ENCODE data around the gene KCNIP1. TPM values are rescaled to one million over a fixed set of nuclear protein-coding genes. Genes with fewer than 3 reads are reported as not detected.
A peak's percentile ranks its signal among the peaks of the same experiment; 100 is the strongest.

Gene KCNIP1
- total RNA-seq, 2 donors from 2014 or later, result 0.52 to 0.99 TPM

DNA sequence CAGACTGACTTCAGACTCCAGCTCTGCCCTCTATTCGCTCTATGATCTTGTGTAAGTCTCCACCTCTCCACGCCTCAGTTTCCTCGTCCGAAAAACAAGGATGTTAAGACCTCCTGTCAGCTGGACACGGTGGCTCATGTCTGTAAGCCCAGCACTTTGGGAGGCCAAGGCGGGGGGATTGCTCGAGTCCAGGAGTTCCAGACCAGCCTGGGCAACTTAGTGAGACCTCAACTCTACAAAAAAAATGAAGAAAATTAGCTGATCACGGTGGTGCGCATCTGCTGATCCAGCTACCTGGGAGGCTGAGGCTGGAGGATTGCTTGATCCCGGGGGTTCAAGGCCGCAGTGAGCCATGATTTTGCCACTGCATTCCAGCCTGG lies 243.1 kb downstream of the KCNIP1 start:
- H3K9me3 ChIP-seq, result no peaks in the 10 kb centered on the region
- no peak overlapping the region for H3K4me3 ChIP-seq
- WGBS, 2 donors, result 80 to 84% methylated on average over 11 of the region's 11 CpGs
- TF ChIP-seq, protein P1, sequence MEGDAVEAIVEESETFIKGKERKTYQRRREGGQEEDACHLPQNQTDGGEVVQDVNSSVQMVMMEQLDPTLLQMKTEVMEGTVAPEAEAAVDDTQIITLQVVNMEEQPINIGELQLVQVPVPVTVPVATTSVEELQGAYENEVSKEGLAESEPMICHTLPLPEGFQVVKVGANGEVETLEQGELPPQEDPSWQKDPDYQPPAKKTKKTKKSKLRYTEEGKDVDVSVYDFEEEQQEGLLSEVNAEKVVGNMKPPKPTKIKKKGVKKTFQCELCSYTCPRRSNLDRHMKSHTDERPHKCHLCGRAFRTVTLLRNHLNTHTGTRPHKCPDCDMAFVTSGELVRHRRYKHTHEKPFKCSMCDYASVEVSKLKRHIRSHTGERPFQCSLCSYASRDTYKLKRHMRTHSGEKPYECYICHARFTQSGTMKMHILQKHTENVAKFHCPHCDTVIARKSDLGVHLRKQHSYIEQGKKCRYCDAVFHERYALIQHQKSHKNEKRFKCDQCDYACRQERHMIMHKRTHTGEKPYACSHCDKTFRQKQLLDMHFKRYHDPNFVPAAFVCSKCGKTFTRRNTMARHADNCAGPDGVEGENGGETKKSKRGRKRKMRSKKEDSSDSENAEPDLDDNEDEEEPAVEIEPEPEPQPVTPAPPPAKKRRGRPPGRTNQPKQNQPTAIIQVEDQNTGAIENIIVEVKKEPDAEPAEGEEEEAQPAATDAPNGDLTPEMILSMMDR (IDR thresholded peaks at IDR 0.05), result no peak
- no peak for TF ChIP-seq POLR2A (IDR thresholded peaks at IDR 0.05)
- H3K27me3 ChIP-seq, result no peaks in the 10 kb centered on the region
- H3K27ac ChIP-seq, result peak overlapping the region in 2 of 4 donors; percentile 71 to 87
- H3K4me1 ChIP-seq, result peaks cover 75% of the 10 kb centered on the region
- ATAC-seq (no peak), DNase-seq (no peak)
- H3K36me3 ChIP-seq (replicated peaks in 1 of 2; ENCODE audit: insufficient read depth in 1 of 2, low read depth in 2 of 2), result no peaks in the 10 kb centered on the region
- intact Hi-C loops (cut with DNase I), result loop anchor here (5.0 kb wide), 1 partner anchor 40 kb away; no protein-coding TSS in a partner anchor

DNA sequence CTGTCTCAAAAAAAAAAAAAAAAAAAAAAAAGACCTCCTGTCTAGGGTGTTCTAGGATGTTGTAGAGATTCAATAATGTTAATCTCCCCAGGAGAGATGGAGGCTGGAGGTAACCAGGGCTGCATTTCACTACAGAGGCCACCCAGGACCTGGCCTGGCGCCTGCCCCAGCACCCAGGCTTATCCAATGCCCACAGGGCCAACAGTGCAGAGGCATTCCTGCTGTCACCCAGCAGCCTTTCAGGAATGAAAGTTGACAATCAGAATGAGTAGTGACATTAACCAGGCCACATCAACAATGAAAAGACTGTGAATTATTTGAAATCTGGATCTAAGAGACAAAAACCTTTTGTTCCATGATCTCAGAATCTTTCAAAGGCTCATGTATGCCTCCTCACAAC lies 243.5 kb downstream of the KCNIP1 start:
- DNase-seq, result peak in 2 of 4 donors; percentile 30 to 46
- ATAC-seq, result peak; percentile 40
- TF ChIP-seq POLR2A (IDR thresholded peaks at IDR 0.05), result no peak
- TF ChIP-seq, protein P1 (IDR thresholded peaks at IDR 0.05), result no peak
- H3K9me3 ChIP-seq, result no peaks in the 10 kb centered on the region
- H3K27me3 ChIP-seq, result no peaks in the 10 kb centered on the region
- 56 to 73% methylated on average over 1 of the region's 1 CpG for WGBS, 2 donors
- no peaks in the 10 kb centered on the region for H3K36me3 ChIP-seq (replicated peaks in 1 of 2; ENCODE audit: insufficient read depth in 1 of 2, low read depth in 2 of 2)
- peaks cover 78% of the 10 kb centered on the region for H3K4me1 ChIP-seq
- H3K4me3 ChIP-seq, result no peak overlapping the region
- intact Hi-C loops (cut with DNase I), result loop anchor here (5.0 kb wide), 1 partner anchor 40 kb away; no protein-coding TSS in a partner anchor
- H3K27ac ChIP-seq, result peak overlapping the region in 2 of 4 donors; percentile 71 to 87

DNA sequence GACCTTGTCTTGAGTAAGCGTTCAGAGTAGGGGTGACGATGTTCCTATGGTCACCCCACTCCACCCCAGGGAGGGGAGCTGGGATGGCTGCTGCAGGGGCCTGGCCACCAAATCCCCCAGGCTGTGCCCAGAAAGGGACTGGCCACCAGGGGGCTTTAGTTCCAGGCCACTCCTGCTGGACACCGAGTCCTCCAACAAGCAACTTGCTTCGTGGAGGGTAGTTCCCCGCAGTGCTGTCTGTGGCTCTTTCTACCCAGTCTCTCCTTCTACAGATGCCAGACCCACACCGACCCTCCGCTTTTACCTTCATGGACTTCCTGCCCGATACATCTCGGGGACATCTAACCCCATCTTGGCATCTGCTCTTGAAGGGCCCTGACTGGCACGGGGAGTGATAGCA lies 244.0 kb downstream of the KCNIP1 start:
- intact Hi-C loops (cut with DNase I), result loop anchor here (5.0 kb wide), 1 partner anchor 39 kb away; no protein-coding TSS in a partner anchor
- H3K9me3 ChIP-seq, result no peaks in the 10 kb centered on the region
- WGBS, 2 donors, result 83 to 85% methylated on average over 10 of the region's 10 CpGs
- ATAC-seq (no peak), DNase-seq (peak in 1 of 4 donors; percentile 41)
- H3K36me3 ChIP-seq (replicated peaks in 1 of 2; ENCODE audit: insufficient read depth in 1 of 2, low read depth in 2 of 2), result no peaks in the 10 kb centered on the region
- H3K4me3 ChIP-seq, result no peak overlapping the region
- no peak for TF ChIP-seq POLR2A (IDR thresholded peaks at IDR 0.05)
- TF ChIP-seq, protein P1 (IDR thresholded peaks at IDR 0.05), result peak in 5 of 7 experiments; percentile 12 to 49 (median 36)
- peaks cover 81% of the 10 kb centered on the region for H3K4me1 ChIP-seq
- peak overlapping the region in 2 of 4 donors; percentile 71 to 87 for H3K27ac ChIP-seq
- H3K27me3 ChIP-seq, result no peaks in the 10 kb centered on the region

DNA sequence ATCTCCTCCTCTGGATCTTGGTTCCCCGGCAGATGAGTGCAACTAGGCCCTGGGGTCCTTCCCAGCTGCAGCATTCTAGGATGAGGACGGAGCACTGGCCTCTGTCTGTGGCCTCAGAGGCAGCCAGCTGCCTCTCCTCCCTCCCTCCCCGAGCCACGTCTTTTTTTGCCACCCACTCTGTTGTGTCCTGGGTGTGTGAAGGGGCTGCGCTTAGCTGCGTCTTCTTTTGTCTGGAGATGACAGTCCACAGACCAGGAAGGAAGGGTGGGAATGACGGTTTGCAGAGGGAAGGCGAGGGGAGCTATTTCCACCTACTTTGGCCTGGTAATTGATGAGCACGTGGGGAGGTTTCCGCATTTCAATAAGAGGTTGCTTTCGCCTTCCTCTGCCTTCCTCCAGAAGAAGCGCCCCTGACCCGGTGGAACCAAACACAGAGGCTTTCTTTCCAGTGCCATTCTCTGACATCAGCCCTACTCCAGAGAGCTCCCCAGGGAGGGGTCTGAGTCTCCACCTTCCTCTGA lies 245.2 kb downstream of the KCNIP1 start:
- peak overlapping the region in 3 of 4 donors; percentile 46 to 87 (median 76) for H3K27ac ChIP-seq
- no peak for DNase-seq
- TF ChIP-seq, protein P1 (IDR thresholded peaks at IDR 0.05), result no peak
- TF ChIP-seq POLR2A (IDR thresholded peaks at IDR 0.05), result no peak
- H3K4me1 ChIP-seq, result peaks cover 80% of the 10 kb centered on the region
- no peak overlapping the region for H3K4me3 ChIP-seq
- no peak for ATAC-seq
- intact Hi-C loops (cut with DNase I), result loop anchor here (5.0 kb wide), 1 partner anchor 38 kb away; no protein-coding TSS in a partner anchor
- H3K27me3 ChIP-seq, result no peaks in the 10 kb centered on the region
- no peaks in the 10 kb centered on the region for H3K36me3 ChIP-seq (replicated peaks in 1 of 2; ENCODE audit: insufficient read depth in 1 of 2, low read depth in 2 of 2)
- no peaks in the 10 kb centered on the region for H3K9me3 ChIP-seq
- 77 to 79% methylated on average over 11 to 12 of the region's 13 CpGs for WGBS, 2 donors

Measured in body of pancreas (tissue), 4 donors.